GM23248 (cell line): ENCODE measurements around the gene KAZN. TPM values are rescaled to one million over a fixed set of nuclear protein-coding genes. Genes with fewer than 3 reads are reported as not detected.

Experiments used
- DNase-seq: peaks from one replicate; pipeline ENCODE4 v3.0.0-alpha.2; 2015
- H2AFZ ChIP-seq: fragments of 200-600 bp; sonication (generic); 2 replicates; pipeline ENCODE4 v1.6.1; 2016; ENCODE audit warnings: antibody characterized with exemption
- H3F3A ChIP-seq: fragments of 200-600 bp; sonication (generic); 2 replicates; pipeline ENCODE4 v1.6.1; 2016; ENCODE audit warnings: mild to moderate bottlenecking, antibody characterized with exemption, mixed run types; ENCODE audit not compliant: insufficient read depth
- H3K27ac ChIP-seq: fragments of 200-600 bp; sonication (generic); 2 replicates; pipeline ENCODE4 v1.5.1; 2016; ENCODE audit warnings: mild to moderate bottlenecking
- H3K27me3 ChIP-seq: fragments of 200-600 bp; sonication (generic); replicated peaks from 2 replicates; pipeline ENCODE4 v1.6.1; 2016; ENCODE audit warnings: mild to moderate bottlenecking; ENCODE audit not compliant: insufficient read depth
- H3K36me3 ChIP-seq: fragments of 200-600 bp; sonication (generic); 2 replicates; pipeline ENCODE4 v1.6.1; 2016; ENCODE audit warnings: low read depth, mild to moderate bottlenecking
- H3K4me1 ChIP-seq: fragments of 200-600 bp; sonication (generic); 2 replicates; pipeline ENCODE4 v1.6.1; 2016; ENCODE audit warnings: mild to moderate bottlenecking; ENCODE audit not compliant: insufficient read depth
- H3K4me2 ChIP-seq: fragments of 200-600 bp; sonication (generic); one replicate; pipeline ENCODE4 v1.6.1; 2016; ENCODE audit warnings: mild to moderate bottlenecking; ENCODE audit not compliant: unreplicated experiment
- H3K4me3 ChIP-seq: fragments of 200-600 bp; sonication (generic); 2 replicates; pipeline ENCODE4 v1.5.1; 2016; ENCODE audit warnings: mild to moderate bottlenecking
- H3K79me2 ChIP-seq: fragments of 200-600 bp; sonication (generic); 2 replicates; pipeline ENCODE4 v1.6.1; 2016; ENCODE audit warnings: mild to moderate bottlenecking; ENCODE audit not compliant: insufficient read depth
- H3K9ac ChIP-seq: fragments of 200-600 bp; sonication (generic); 2 replicates; pipeline ENCODE4 v1.6.1; 2016; ENCODE audit warnings: mild to moderate bottlenecking
- H3K9me2 ChIP-seq: fragments of 200-600 bp; sonication (generic); 2 replicates; pipeline ENCODE4 v1.6.1; 2016; ENCODE audit warnings: mixed run types, mild to moderate bottlenecking, moderate library complexity; ENCODE audit not compliant: insufficient read depth
- H3K9me3 ChIP-seq: fragments of 200-600 bp; sonication (generic); one replicate; pipeline ENCODE4 v1.6.1; 2017; ENCODE audit warnings: low read depth
- H4K20me1 ChIP-seq: fragments of 200-600 bp; sonication (generic); 2 replicates; pipeline ENCODE4 v1.6.0; 2016; ENCODE audit not compliant: insufficient read depth
- EZH2 ChIP-seq: fragments of 200-600 bp; sonication (generic); IDR thresholded peaks from 2 replicates; pipeline ENCODE4 v1.6.1; 2018; ENCODE audit warnings: antibody characterized with exemption, mild to moderate bottlenecking; ENCODE audit not compliant: insufficient read depth, poor library complexity, severe bottlenecking
- EZH2phosphoT487 ChIP-seq: fragments of 200-600 bp; sonication (generic); IDR thresholded peaks from 2 replicates; pipeline ENCODE4 v1.6.1; 2018; ENCODE audit warnings: antibody characterized with exemption, moderate library complexity, mild to moderate bottlenecking, low read depth; ENCODE audit not compliant: insufficient read depth
- WGBS, 2 experiments: methylation state at CpG; one replicate each; pipeline ENCODE4 v1.1.6; 2015 to 2017; ENCODE audit warnings: low lambda C conversion rate in 2 of 2, low coverage in 1 of 2; ENCODE audit errors: missing lambda C conversion rate in 2 of 2; 5-methylcytosine and 5-hydroxymethylcytosine counted together
- in situ Hi-C: fragments of 300-500 bp; cut with MboI; formaldehyde crosslinking; loops from 2 replicates; pipeline ENCODE4 v1.15.0; 2020
- polyA plus RNA-seq: library from polyadenylated mRNA; unstranded; fragments of >200 nt; fragmentation: Nextera tagmentation; extraction: Ambion mirVana; gene quantifications from 2 replicates; pipeline ENCODE4 v1.2.1, GENCODE V29; 2016
- total RNA-seq: library from RNA; depleted of rRNA; stranded (reverse); fragments of >200 nt; shearing (Covaris generic); gene quantifications from 2 replicates; pipeline ENCODE4 v1.2.3, GENCODE V29; 2014

KAZN gene
- total and polyA plus RNA-seq, 2 experiments from 2014 or later: 4.9 to 7.2 TPM

GRCh38 chr1:14748977-14749376 is 150.5 kb downstream of the KAZN start:
- Histone ChIP-seq H3K4me3 (no peak overlapping the region), H3K36me3 (no peaks in the 10 kb centered on the region), H3K9me3 (no peaks in the 10 kb centered on the region), H3K27ac (no peak overlapping the region), H3K9me2 (no peaks in the 10 kb centered on the region), H3K4me2 (no peak overlapping the region), H2AFZ (no peak overlapping the region), H3F3A (no peaks in the 10 kb centered on the region), H3K27me3 (no peaks in the 10 kb centered on the region), H3K9ac (no peak overlapping the region), H4K20me1 (no peaks in the 10 kb centered on the region), H3K4me1 (no peaks in the 10 kb centered on the region; the same call in 1 of the 2 replicates), H3K79me2 (no peaks in the 10 kb centered on the region)
- DNase-seq: no peak
- in situ Hi-C loops: no loop called here
- WGBS, 2 experiments: 30 to 51% methylated on average over 2 of the region's 2 CpGs
- TF ChIP-seq EZH2 (no peak), EZH2phosphoT487 (no peak)

- 73 to 76% methylated on average over 2 of the region's 2 CpGs for WGBS, 2 experiments
- no peaks in the 10 kb centered on the region for H3K79me2 ChIP-seq
- in situ Hi-C loops: no loop called here
- no peaks in the 10 kb centered on the region for H3F3A ChIP-seq
- no peak overlapping the region for H3K4me3 ChIP-seq
- TF ChIP-seq EZH2 (no peak), EZH2phosphoT487 (no peak)
- no peak overlapping the region for H3K4me2 ChIP-seq
- no peaks in the 10 kb centered on the region; the same call in 1 of the 2 replicates for H3K4me1 ChIP-seq
- 0 out of 2 replicates have a peak, but pooled peaks cover under 1% of the 10 kb centered on the region for H3K27me3 ChIP-seq
- H3K27ac ChIP-seq: no peak overlapping the region
- H3K9ac ChIP-seq: no peak overlapping the region
- no peak overlapping the region for H2AFZ ChIP-seq
- DNase-seq: no peak
- H4K20me1 ChIP-seq: no peaks in the 10 kb centered on the region
- H3K36me3 ChIP-seq: no peaks in the 10 kb centered on the region
- H3K9me2 ChIP-seq: no peaks in the 10 kb centered on the region
- H3K9me3 ChIP-seq: no peaks in the 10 kb centered on the region
These were observed 152.0 kb downstream of the KAZN start for GRCh38 chr1:14750490-14750889.

GRCh38 chr1:14755518-14756252 is 157.2 kb downstream of the KAZN start:
- no peaks in the 10 kb centered on the region for H3K9me2 ChIP-seq
- no peak overlapping the region for H3K27ac ChIP-seq
- no peaks in the 10 kb centered on the region for H3K4me1 ChIP-seq
- H3K4me2 ChIP-seq: no peak overlapping the region
- no peak overlapping the region for H3K4me3 ChIP-seq
- no peaks in the 10 kb centered on the region for H3K9me3 ChIP-seq
- H3K79me2 ChIP-seq: no peaks in the 10 kb centered on the region
- no peak overlapping the region for H3K9ac ChIP-seq
- no peaks in the 10 kb centered on the region for H4K20me1 ChIP-seq
- H2AFZ ChIP-seq: no peak overlapping the region
- H3K27me3 ChIP-seq: peaks cover 29% of the 10 kb centered on the region
- in situ Hi-C loops: no loop called here
- DNase-seq: no peak
- no peaks in the 10 kb centered on the region for H3F3A ChIP-seq
- 58 to 66% methylated on average over 9 of the region's 9 CpGs for WGBS, 2 experiments
- no peaks in the 10 kb centered on the region for H3K36me3 ChIP-seq
- TF ChIP-seq EZH2: no peak
- TF ChIP-seq EZH2phosphoT487: no peak

GRCh38 chr1:14756589-14757285 is 158.3 kb downstream of the KAZN start:
- 71 to 79% methylated on average over 6 of the region's 6 CpGs for WGBS, 2 experiments
- H3K36me3 ChIP-seq: no peaks in the 10 kb centered on the region
- H3K4me3 ChIP-seq: no peak overlapping the region
- no peaks in the 10 kb centered on the region for H3K79me2 ChIP-seq
- no peak overlapping the region for H3K9ac ChIP-seq
- H3F3A ChIP-seq: no peaks in the 10 kb centered on the region
- no peak for TF ChIP-seq EZH2phosphoT487
- TF ChIP-seq EZH2: no peak
- in situ Hi-C loops: no loop called here
- no peaks in the 10 kb centered on the region for H3K4me1 ChIP-seq
- H3K4me2 ChIP-seq: no peak overlapping the region
- no peaks in the 10 kb centered on the region for H3K9me2 ChIP-seq
- H3K27ac ChIP-seq: no peak overlapping the region
- no peak for DNase-seq
- H3K9me3 ChIP-seq: no peaks in the 10 kb centered on the region
- H2AFZ ChIP-seq: no peak overlapping the region
- no peaks in the 10 kb centered on the region for H4K20me1 ChIP-seq
- H3K27me3 ChIP-seq: peaks cover 32% of the 10 kb centered on the region
